ENCODE data around the gene S100A3.
"Not testable (repeated sequence)": the region's sequence is repeated elsewhere in the genome, so short reads cannot be mapped to it uniquely, and the experiment has no call there.

The S100A3 gene

GRCh38 chr1:153563483-153563901, 14.4 kb upstream of the S100A3 start:
- peaks cover 31% of the 10 kb centered on the region for H3K4me1 ChIP-seq (ENCODE audit: low read length)
- H3K36me3 ChIP-seq (replicated peaks; ENCODE audit: low read depth, low read length), result no peaks in the 10 kb centered on the region
- H2AFZ ChIP-seq (ENCODE audit: low read depth, low read length), result no peak overlapping the region
- H3K4me2 ChIP-seq (ENCODE audit: low read length), result no peak overlapping the region
- TF ChIP-seq EZH2phosphoT487 (IDR thresholded peaks at IDR 0.05; ENCODE audit: low read depth), result no peak
- no peak for TF ChIP-seq CTCF (IDR thresholded peaks at IDR 0.05; ENCODE audit: low read depth, low read length)
- H3K4me3 ChIP-seq (ENCODE audit: low read length), result no peak overlapping the region
- no peaks in the 10 kb centered on the region for H3K27me3 ChIP-seq (ENCODE audit: low read depth, low read length)
- H3K9ac ChIP-seq (ENCODE audit: low read length), result no peak overlapping the region
- H3K27ac ChIP-seq (ENCODE audit: low read length), result no peak overlapping the region
- H3K79me2 ChIP-seq (ENCODE audit: low read length), result no peaks in the 10 kb centered on the region
- H3K9me3 ChIP-seq (ENCODE audit: insufficient read depth, low read length), result no peaks in the 10 kb centered on the region
- H4K20me1 ChIP-seq (ENCODE audit: insufficient read depth, low read length), result no peaks in the 10 kb centered on the region

- H3K27ac ChIP-seq (ENCODE audit: low read length); H3K4me3 ChIP-seq (ENCODE audit: low read length); H3K36me3 ChIP-seq (replicated peaks; ENCODE audit: low read depth, low read length); H2AFZ ChIP-seq (ENCODE audit: low read depth, low read length); H4K20me1 ChIP-seq (ENCODE audit: insufficient read depth, low read length); H3K9me3 ChIP-seq (ENCODE audit: insufficient read depth, low read length); H3K27me3 ChIP-seq (ENCODE audit: low read depth, low read length); H3K79me2 ChIP-seq (ENCODE audit: low read length); H3K9ac ChIP-seq (ENCODE audit: low read length); H3K4me2 ChIP-seq (ENCODE audit: low read length): not testable (repeated sequence)
- peaks cover 19% of the 10 kb centered on the region for H3K4me1 ChIP-seq (ENCODE audit: low read length)
These were observed 13.0 kb upstream of the S100A3 start for GRCh38 chr1:153562021-153562420.

GRCh38 chr1:153561466-153561985, 12.5 kb upstream of the S100A3 start:
- Histone ChIP-seq H3K9ac (ENCODE audit: low read length) (no peak overlapping the region), H3K4me3 (ENCODE audit: low read length) (no peak overlapping the region), H2AFZ (ENCODE audit: low read depth, low read length) (no peak overlapping the region), H3K36me3 (replicated peaks; ENCODE audit: low read depth, low read length) (no peaks in the 10 kb centered on the region), H3K4me2 (ENCODE audit: low read length) (no peak overlapping the region), H4K20me1 (ENCODE audit: insufficient read depth, low read length) (no peaks in the 10 kb centered on the region), H3K27me3 (ENCODE audit: low read depth, low read length) (no peaks in the 10 kb centered on the region), H3K27ac (ENCODE audit: low read length) (no peak overlapping the region), H3K9me3 (ENCODE audit: insufficient read depth, low read length) (no peaks in the 10 kb centered on the region), H3K79me2 (ENCODE audit: low read length) (no peaks in the 10 kb centered on the region), H3K4me1 (ENCODE audit: low read length) (peaks cover 14% of the 10 kb centered on the region)
- no peak for TF ChIP-seq EZH2phosphoT487 (IDR thresholded peaks at IDR 0.05; ENCODE audit: low read depth)
- TF ChIP-seq CTCF (IDR thresholded peaks at IDR 0.05; ENCODE audit: low read depth, low read length), result no peak

- Histone ChIP-seq H3K9ac (ENCODE audit: low read length) (no peak overlapping the region), H3K27ac (ENCODE audit: low read length) (no peak overlapping the region), H3K36me3 (replicated peaks; ENCODE audit: low read depth, low read length) (no peaks in the 10 kb centered on the region), H4K20me1 (ENCODE audit: insufficient read depth, low read length) (no peaks in the 10 kb centered on the region), H3K79me2 (ENCODE audit: low read length) (no peaks in the 10 kb centered on the region), H3K4me1 (ENCODE audit: low read length) (peaks cover 8% of the 10 kb centered on the region), H3K4me2 (ENCODE audit: low read length) (no peak overlapping the region), H3K9me3 (ENCODE audit: insufficient read depth, low read length) (no peaks in the 10 kb centered on the region), H3K27me3 (ENCODE audit: low read depth, low read length) (no peaks in the 10 kb centered on the region), H3K4me3 (ENCODE audit: low read length) (no peak overlapping the region), H2AFZ (ENCODE audit: low read depth, low read length) (no peak overlapping the region)
- no peak for TF ChIP-seq EZH2phosphoT487 (IDR thresholded peaks at IDR 0.05; ENCODE audit: low read depth)
- TF ChIP-seq CTCF (IDR thresholded peaks at IDR 0.05; ENCODE audit: low read depth, low read length), result no peak
These were observed 11.9 kb upstream of the S100A3 start for GRCh38 chr1:153560771-153561465.
